Measurements from ENCODE around the gene PSTPIP2.

The PSTPIP2 gene

DNA sequence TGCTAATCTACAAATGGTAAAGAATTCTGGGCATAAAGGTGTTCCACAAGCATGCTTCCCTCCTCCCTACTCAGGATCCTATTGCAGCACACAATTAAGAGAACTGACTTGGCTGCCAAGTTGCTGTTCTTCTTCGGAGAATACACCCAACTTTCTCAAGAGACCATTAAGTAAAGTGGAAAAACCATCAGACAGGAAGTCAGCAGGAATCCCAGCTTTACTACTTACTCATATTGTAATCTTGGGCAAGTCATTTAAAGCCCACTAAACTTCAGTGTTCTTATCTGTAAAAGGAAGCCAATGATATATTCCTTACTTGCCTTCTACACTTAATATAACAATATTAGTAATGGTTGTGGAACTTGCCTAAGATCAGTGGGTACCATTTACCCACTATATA is 37.8 kb downstream of the PSTPIP2 start:
- Histone ChIP-seq H3K9ac (ENCODE audit: low read depth, low read length) (no peak overlapping the region), H3K27ac (ENCODE audit: low read depth, low read length) (no peak overlapping the region), H3K36me3 (ENCODE audit: insufficient read depth, low read length) (no peaks in the 10 kb centered on the region), H3K4me1 (ENCODE audit: insufficient read depth, low read length) (no peaks in the 10 kb centered on the region), H3K4me3 (ENCODE audit: low read length) (no peak overlapping the region), H3K27me3 (ENCODE audit: insufficient read depth, low read length) (peaks cover 22% of the 10 kb centered on the region), H3K9me3 (ENCODE audit: insufficient read depth, low read depth, low read length) (no peaks in the 10 kb centered on the region)
- 97% methylated on average over 1 of the region's 1 CpG for WGBS

DNA sequence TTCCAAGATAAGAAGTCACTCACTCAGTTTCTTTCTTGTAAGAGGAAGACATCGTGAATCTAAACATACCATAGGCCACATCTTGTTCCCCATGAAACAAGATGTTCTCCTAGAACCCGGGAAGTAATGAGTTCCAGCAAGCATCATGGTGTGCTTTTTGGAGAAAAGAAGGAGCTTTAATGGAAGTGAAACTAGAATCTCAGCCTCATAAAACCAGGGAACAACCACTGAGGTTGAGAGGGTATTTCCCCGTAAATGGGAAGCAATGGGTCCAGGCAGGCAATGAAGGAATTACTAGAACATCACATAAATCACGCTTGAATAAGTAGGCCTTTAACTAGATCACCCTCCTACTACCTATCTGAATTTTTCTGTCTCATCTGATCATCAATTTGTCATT is 40.3 kb downstream of the PSTPIP2 start:
- WGBS = 92% methylated on average over 4 of the region's 4 CpGs
- H3K27me3 ChIP-seq (ENCODE audit: insufficient read depth, low read length) = peaks cover 42% of the 10 kb centered on the region
- H3K9me3 ChIP-seq (ENCODE audit: insufficient read depth, low read depth, low read length) = 0 out of 2 replicates have a peak, but pooled peaks cover 3% of the 10 kb centered on the region
- H3K9ac ChIP-seq (ENCODE audit: low read depth, low read length) = no peak overlapping the region
- H3K27ac ChIP-seq (ENCODE audit: low read depth, low read length) = no peak overlapping the region
- no peak overlapping the region for H3K4me3 ChIP-seq (ENCODE audit: low read length)
- no peaks in the 10 kb centered on the region for H3K36me3 ChIP-seq (ENCODE audit: insufficient read depth, low read length)
- no peaks in the 10 kb centered on the region for H3K4me1 ChIP-seq (ENCODE audit: insufficient read depth, low read length)

DNA sequence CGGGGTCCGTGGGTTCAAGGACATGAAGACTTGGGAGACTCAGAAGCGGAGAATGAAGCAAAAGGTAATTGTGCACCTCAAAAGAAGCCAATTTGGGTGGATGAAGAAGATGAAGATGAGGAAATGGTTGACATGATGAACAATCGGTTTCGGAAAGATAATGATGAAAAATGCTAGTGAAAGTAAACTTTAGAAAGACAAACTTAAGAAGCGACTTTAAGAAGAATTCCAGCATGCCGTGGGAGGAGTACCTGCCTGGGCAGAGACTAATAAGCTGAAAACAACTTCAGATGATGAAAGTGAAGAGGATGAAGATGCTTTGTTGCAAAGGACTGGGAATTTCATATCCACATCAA is 43.5 kb downstream of the PSTPIP2 start:
- WGBS = 71% methylated on average over 7 of the region's 7 CpGs
- peak overlapping the region; percentile 68; the same call in 1 of the 2 replicates for H3K9ac ChIP-seq (ENCODE audit: low read depth, low read length)
- no peaks in the 10 kb centered on the region for H3K4me1 ChIP-seq (ENCODE audit: insufficient read depth, low read length)
- 0 out of 2 replicates have a peak, but pooled peaks cover 3% of the 10 kb centered on the region for H3K9me3 ChIP-seq (ENCODE audit: insufficient read depth, low read depth, low read length)
- no peaks in the 10 kb centered on the region for H3K36me3 ChIP-seq (ENCODE audit: insufficient read depth, low read length)
- H3K27me3 ChIP-seq (ENCODE audit: insufficient read depth, low read length) = peaks cover 42% of the 10 kb centered on the region
- no peak overlapping the region for H3K27ac ChIP-seq (ENCODE audit: low read depth, low read length)
- H3K4me3 ChIP-seq (ENCODE audit: low read length) = peak overlapping the region; percentile 60

DNA sequence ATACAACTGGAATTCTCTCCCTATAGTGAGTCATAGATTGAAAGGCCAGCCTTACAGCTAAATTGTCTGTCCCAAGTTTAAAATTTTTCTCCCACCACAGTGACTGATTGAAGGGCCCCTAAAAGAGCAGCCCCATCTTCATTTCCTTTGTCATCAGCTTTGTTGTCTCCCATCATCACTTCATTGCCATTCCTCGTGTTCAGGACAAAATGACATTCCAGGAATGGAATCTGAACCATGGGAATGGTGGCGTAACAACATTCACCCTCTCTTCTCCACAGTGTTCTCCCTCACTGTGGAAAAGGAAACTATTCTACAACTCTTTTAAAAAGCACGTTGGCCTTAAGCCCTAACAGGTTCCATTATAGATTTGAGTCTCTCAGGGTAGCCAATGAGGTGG is 52.1 kb downstream of the PSTPIP2 start:
- Histone ChIP-seq H3K9ac (ENCODE audit: low read depth, low read length) (no peak overlapping the region), H3K9me3 (ENCODE audit: insufficient read depth, low read depth, low read length) (no peaks in the 10 kb centered on the region), H3K27ac (ENCODE audit: low read depth, low read length) (no peak overlapping the region), H3K4me1 (ENCODE audit: insufficient read depth, low read length) (no peaks in the 10 kb centered on the region), H3K36me3 (ENCODE audit: insufficient read depth, low read length) (no peaks in the 10 kb centered on the region), H3K4me3 (ENCODE audit: low read length) (no peak overlapping the region), H3K27me3 (ENCODE audit: insufficient read depth, low read length) (no peaks in the 10 kb centered on the region)
- WGBS = 88% methylated on average over 3 of the region's 3 CpGs

DNA sequence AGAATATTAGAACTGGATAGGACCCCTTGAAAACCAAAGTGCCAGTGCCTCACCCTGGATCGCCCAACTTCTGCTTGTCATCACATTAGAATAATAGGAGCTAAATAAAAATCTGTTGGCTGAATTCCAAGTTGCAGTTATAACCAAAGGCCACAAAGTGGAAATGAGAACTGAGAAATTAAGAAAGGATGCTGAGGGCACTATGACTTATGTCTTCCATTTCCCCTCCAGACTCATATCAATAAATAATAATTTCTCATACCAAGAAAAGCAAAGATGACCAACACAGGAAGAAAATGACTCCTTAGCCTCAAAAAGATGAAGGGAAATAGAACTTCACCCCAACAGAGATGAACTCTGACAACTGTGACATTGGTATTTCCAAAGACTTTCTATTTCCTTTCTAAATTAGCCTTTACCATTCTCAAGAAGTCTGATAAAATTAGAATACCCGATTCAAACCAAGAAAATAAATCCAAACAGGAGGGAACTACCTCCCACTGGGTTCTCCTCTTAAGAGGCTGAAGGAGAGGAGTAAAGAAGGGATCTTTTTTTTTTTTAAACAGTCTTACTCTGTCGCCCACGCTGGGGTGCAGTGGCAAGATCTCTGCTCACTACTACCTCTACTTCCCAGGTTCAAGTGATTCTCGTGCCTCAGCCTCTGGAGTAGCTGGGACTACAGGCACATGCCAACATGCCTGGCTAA is 58.4 kb downstream of the PSTPIP2 start:
- no peaks in the 10 kb centered on the region for H3K27me3 ChIP-seq (ENCODE audit: insufficient read depth, low read length)
- no peak overlapping the region for H3K9ac ChIP-seq (ENCODE audit: low read depth, low read length)
- H3K36me3 ChIP-seq (ENCODE audit: insufficient read depth, low read length) = no peaks in the 10 kb centered on the region
- H3K9me3 ChIP-seq (ENCODE audit: insufficient read depth, low read depth, low read length) = no peaks in the 10 kb centered on the region
- H3K27ac ChIP-seq (ENCODE audit: low read depth, low read length) = no peak overlapping the region
- no peak overlapping the region for H3K4me3 ChIP-seq (ENCODE audit: low read length)
- H3K4me1 ChIP-seq (ENCODE audit: insufficient read depth, low read length) = no peaks in the 10 kb centered on the region
- 92% methylated on average over 4 of the region's 5 CpGs for WGBS

DNA sequence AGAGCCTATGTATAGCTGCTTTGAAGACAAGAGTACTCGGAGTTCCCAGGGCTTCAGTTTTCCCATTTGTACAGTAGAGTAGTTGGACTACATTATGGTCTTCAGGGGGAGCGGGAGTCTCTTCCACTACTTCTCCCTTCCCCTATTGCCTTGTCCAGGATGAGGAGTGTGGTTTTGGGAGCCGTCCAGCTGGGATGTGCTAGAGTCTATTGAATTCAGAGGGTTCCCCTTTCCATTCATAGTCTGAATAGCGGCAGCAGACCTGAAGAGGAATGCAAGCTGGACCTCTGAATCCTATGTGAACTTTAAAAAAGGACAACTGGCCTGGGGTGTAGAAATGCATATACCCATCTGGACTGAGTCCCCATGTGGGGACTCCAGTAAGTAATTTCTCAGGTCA is 61.4 kb downstream of the PSTPIP2 start:
- WGBS = 98% methylated on average over 2 of the region's 4 CpGs
- no peaks in the 10 kb centered on the region for H3K27me3 ChIP-seq (ENCODE audit: insufficient read depth, low read length)
- no peaks in the 10 kb centered on the region for H3K36me3 ChIP-seq (ENCODE audit: insufficient read depth, low read length)
- no peaks in the 10 kb centered on the region for H3K9me3 ChIP-seq (ENCODE audit: insufficient read depth, low read depth, low read length)
- H3K9ac ChIP-seq (ENCODE audit: low read depth, low read length) = no peak overlapping the region
- no peaks in the 10 kb centered on the region; the same call in 1 of the 2 replicates for H3K4me1 ChIP-seq (ENCODE audit: insufficient read depth, low read length)
- H3K27ac ChIP-seq (ENCODE audit: low read depth, low read length) = no peak overlapping the region
- no peak overlapping the region for H3K4me3 ChIP-seq (ENCODE audit: low read length)

DNA sequence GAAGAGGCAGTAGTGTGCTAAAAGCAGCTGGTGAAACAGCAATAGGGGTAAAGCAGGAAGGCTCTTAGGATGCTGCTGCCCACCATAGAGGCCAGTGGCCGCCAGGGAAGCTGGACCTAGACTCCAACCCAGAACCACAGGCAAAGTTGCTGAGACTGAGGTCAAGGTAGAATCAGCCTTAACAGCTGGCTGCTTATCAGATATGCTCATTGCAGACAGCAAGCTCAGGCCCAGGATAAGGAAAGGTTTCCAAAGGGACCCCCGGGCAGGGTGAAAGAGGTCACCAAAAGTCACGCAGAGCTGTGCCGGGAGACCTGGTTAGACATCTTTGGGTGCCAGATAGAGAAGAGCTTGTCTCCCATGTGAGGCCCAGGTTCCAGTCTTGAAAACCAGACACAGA is 62.0 kb downstream of the PSTPIP2 start:
- WGBS = 94% methylated on average over 4 of the region's 4 CpGs

DNA sequence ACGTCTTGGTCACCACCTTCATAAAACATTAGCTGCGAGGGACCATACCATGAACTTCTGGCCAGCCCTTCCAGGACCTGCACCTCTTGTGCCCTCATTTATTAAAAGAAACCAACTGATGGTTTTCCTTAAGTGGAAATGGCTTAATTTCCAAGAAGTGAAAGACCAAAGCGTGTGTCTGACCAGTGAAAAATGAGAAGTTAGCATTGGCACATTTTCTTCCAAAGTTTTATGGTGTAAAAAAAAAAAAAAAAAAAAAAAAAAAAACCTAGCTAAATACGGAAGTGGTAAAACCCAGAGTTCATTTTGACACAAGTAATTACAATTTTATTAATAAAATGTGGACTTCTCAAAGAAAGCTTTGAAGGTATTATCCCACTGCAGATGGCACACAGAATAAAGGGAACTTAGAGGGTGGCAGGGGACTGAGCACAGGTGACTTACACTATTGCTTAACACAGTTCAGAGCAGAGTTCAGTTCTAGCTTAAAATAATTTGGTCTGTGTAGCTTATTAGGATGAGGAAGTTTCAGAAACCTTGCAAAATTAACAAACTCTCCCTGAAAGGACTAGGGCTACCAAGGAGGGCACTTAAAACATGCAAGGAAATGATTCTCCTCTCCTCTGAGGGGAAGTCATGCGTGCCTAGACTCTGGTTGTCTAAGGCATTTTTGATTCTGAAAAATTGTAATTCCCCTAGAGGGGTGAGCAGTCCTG is 62.8 kb downstream of the PSTPIP2 start:
- Histone ChIP-seq H3K36me3 (ENCODE audit: insufficient read depth, low read length) (no peaks in the 10 kb centered on the region), H3K9me3 (ENCODE audit: insufficient read depth, low read depth, low read length) (no peaks in the 10 kb centered on the region), H3K27ac (ENCODE audit: low read depth, low read length) (no peak overlapping the region), H3K4me3 (ENCODE audit: low read length) (no peak overlapping the region), H3K4me1 (ENCODE audit: insufficient read depth, low read length) (no peaks in the 10 kb centered on the region; the same call in 1 of the 2 replicates), H3K27me3 (ENCODE audit: insufficient read depth, low read length) (no peaks in the 10 kb centered on the region), H3K9ac (ENCODE audit: low read depth, low read length) (no peak overlapping the region)
- WGBS = 95% methylated on average over 4 of the region's 5 CpGs

More for the DNA sequence above, 62.0 kb downstream of the PSTPIP2 start:
- Histone ChIP-seq H3K9me3 (ENCODE audit: insufficient read depth, low read depth, low read length) (no peaks in the 10 kb centered on the region), H3K9ac (ENCODE audit: low read depth, low read length) (no peak overlapping the region), H3K27ac (ENCODE audit: low read depth, low read length) (no peak overlapping the region), H3K4me1 (ENCODE audit: insufficient read depth, low read length) (no peaks in the 10 kb centered on the region; the same call in 1 of the 2 replicates), H3K27me3 (ENCODE audit: insufficient read depth, low read length) (no peaks in the 10 kb centered on the region), H3K4me3 (ENCODE audit: low read length) (no peak overlapping the region), H3K36me3 (ENCODE audit: insufficient read depth, low read length) (no peaks in the 10 kb centered on the region)

DNA sequence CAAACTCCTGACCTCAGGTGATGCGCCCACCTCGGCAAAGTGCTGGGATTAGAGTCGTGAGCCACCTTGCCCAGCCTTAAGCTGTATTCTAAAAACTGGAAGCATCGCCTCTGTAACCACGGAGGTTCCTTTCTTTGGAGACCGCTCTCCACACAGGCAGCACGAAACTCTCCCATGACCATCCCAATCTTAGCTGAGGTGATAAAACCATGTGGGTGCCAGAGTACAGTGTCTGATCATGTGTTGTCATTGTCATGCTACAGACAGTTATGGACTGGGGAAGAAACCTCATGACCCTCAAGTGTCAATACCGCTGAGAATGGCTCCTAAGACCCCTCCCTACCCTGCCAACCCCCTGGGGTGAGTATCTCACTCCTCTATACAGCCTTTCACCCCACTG is 63.5 kb downstream of the PSTPIP2 start:
- Histone ChIP-seq H3K9ac (ENCODE audit: low read depth, low read length) (no peak overlapping the region), H3K9me3 (ENCODE audit: insufficient read depth, low read depth, low read length) (no peaks in the 10 kb centered on the region), H3K4me3 (ENCODE audit: low read length) (no peak overlapping the region), H3K4me1 (ENCODE audit: insufficient read depth, low read length) (no peaks in the 10 kb centered on the region; the same call in 1 of the 2 replicates), H3K27ac (ENCODE audit: low read depth, low read length) (no peak overlapping the region), H3K36me3 (ENCODE audit: insufficient read depth, low read length) (no peaks in the 10 kb centered on the region), H3K27me3 (ENCODE audit: insufficient read depth, low read length) (no peaks in the 10 kb centered on the region)
- WGBS = 90% methylated on average over 8 of the region's 8 CpGs

DNA sequence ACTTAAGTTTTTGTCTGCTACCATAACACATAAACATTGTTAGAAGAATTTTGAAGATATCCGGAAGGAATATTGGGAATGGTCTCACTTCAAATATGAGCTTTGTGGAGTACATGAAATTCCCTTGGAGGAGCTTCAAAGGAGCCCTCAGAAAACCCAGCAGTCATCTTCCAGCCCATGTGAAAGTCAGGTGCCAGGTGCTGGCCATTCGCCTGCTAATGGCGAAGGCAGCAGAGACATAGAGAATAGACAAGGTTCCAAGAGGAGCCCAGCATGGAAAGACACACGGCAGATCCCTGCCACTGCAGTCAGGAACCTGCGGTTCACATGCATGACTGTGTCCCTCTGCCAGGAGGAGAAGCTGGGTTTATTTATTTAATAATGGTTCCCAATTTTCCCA is 64.9 kb downstream of the PSTPIP2 start:
- peaks cover 4% of the 10 kb centered on the region; the same call in 1 of the 2 replicates for H3K9me3 ChIP-seq (ENCODE audit: insufficient read depth, low read depth, low read length)
- no peaks in the 10 kb centered on the region for H3K27me3 ChIP-seq (ENCODE audit: insufficient read depth, low read length)
- H3K27ac ChIP-seq (ENCODE audit: low read depth, low read length) = no peak overlapping the region
- H3K4me1 ChIP-seq (ENCODE audit: insufficient read depth, low read length) = no peaks in the 10 kb centered on the region; the same call in 1 of the 2 replicates
- 92% methylated on average over 5 of the region's 5 CpGs for WGBS
- no peak overlapping the region for H3K4me3 ChIP-seq (ENCODE audit: low read length)
- H3K36me3 ChIP-seq (ENCODE audit: insufficient read depth, low read length) = no peaks in the 10 kb centered on the region
- no peak overlapping the region for H3K9ac ChIP-seq (ENCODE audit: low read depth, low read length)

DNA sequence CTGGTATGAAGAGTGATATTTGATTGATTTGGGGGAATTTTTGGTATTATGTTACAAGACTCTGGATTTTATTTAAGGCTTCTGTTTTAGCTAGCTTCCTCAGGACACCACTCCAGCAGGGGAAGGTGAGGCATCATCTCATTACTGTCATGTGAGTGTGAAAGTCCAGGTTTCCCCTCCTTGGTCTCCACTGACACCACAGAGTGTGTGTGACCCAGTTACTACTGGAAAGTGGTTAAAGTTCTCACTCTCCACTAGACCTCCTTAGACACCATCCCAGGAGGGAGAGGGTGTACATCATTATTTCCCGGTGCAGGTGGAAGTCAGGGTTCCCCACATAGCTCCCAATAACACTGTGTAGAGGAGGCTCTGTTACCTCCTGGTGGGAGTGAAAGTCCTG is 69.1 kb downstream of the PSTPIP2 start:
- no peak overlapping the region for H3K9ac ChIP-seq (ENCODE audit: low read depth, low read length)
- no peaks in the 10 kb centered on the region for H3K36me3 ChIP-seq (ENCODE audit: insufficient read depth, low read length)
- H3K4me1 ChIP-seq (ENCODE audit: insufficient read depth, low read length) = peaks cover 8% of the 10 kb centered on the region; the same call in 1 of the 2 replicates
- H3K4me3 ChIP-seq (ENCODE audit: low read length) = no peak overlapping the region
- no peaks in the 10 kb centered on the region for H3K27me3 ChIP-seq (ENCODE audit: insufficient read depth, low read length)
- H3K9me3 ChIP-seq (ENCODE audit: insufficient read depth, low read depth, low read length) = peaks cover 9% of the 10 kb centered on the region; the same call in 1 of the 2 replicates
- no CpG with 5 or more reads among the region's 1 CpG for WGBS
- H3K27ac ChIP-seq (ENCODE audit: low read depth, low read length) = no peak overlapping the region
